SU-DHL-6 (cell line): ENCODE data around the gene SGPP2.

Experiments used
- H2AFZ ChIP-seq: fragments of 200-600 bp; sonication (generic); 2 replicates; pipeline ENCODE4 v1.6.1; 2014; ENCODE audit warnings: low read depth, mild to moderate bottlenecking, moderate library complexity, mixed read lengths, antibody characterized with exemption, low read length; ENCODE audit not compliant: severe bottlenecking
- H3F3A ChIP-seq: fragments of 200-600 bp; shearing (Covaris generic); 2 replicates; pipeline ENCODE4 v1.6.0; 2016; ENCODE audit warnings: antibody characterized with exemption, mild to moderate bottlenecking; ENCODE audit not compliant: insufficient read depth
- H3K27ac ChIP-seq: fragments of 200-600 bp; sonication (generic); 2 replicates; pipeline ENCODE4 v1.5.1; 2016; ENCODE audit warnings: low read depth, mild to moderate bottlenecking, low read length, moderate library complexity, mixed read lengths
- H3K27me3 ChIP-seq: fragments of 200-600 bp; sonication (generic), shearing (Covaris generic); 2 replicates; pipeline ENCODE4 v1.6.0; 2014; ENCODE audit warnings: mild to moderate bottlenecking, low read length
- H3K36me3 ChIP-seq: fragments of 200-600 bp; sonication (generic); 2 replicates; pipeline ENCODE4 v1.6.1; 2014; ENCODE audit warnings: mild to moderate bottlenecking, low read length, mixed read lengths
- H3K4me2 ChIP-seq: fragments of 300-600, 200-600 bp; shearing (Covaris generic), sonication (generic); 2 replicates; pipeline ENCODE4 v1.6.0; 2014; ENCODE audit warnings: low read length, low read depth, mild to moderate bottlenecking; ENCODE audit not compliant: poor library complexity, severe bottlenecking
- H3K4me3 ChIP-seq: fragments of 200-600 bp; sonication (generic); 2 replicates; pipeline ENCODE4 v1.5.1; 2014; ENCODE audit warnings: antibody characterized with exemption, low read length, mild to moderate bottlenecking, mixed read lengths; ENCODE audit not compliant: insufficient read depth, poor library complexity, severe bottlenecking
- H3K79me2 ChIP-seq: fragments of 200-600 bp; sonication (generic); 2 replicates; pipeline ENCODE4 v1.6.1; 2014; ENCODE audit warnings: mild to moderate bottlenecking, low read length, moderate library complexity; ENCODE audit not compliant: insufficient read depth
- H3K9ac ChIP-seq: fragments of 200-600 bp; sonication (generic); 2 replicates; pipeline ENCODE4 v1.7.0; 2014; ENCODE audit warnings: mild to moderate bottlenecking, low read length
- H3K9me2 ChIP-seq: fragments of 200-600 bp; sonication (generic); replicated peaks from 2 replicates; pipeline ENCODE4 v1.6.1; 2014; ENCODE audit warnings: low read length; ENCODE audit not compliant: insufficient read depth
- H3K9me3 ChIP-seq: fragments of 200-600 bp; sonication (generic); 2 replicates; pipeline ENCODE4 v1.6.1; 2014; ENCODE audit warnings: low read length, mixed read lengths; ENCODE audit not compliant: insufficient read depth
- H4K20me1 ChIP-seq: fragments of 200-600 bp; sonication (generic); 2 replicates; pipeline ENCODE4 v1.6.1; 2014; ENCODE audit warnings: low read depth, mild to moderate bottlenecking, antibody characterized with exemption, low read length, moderate library complexity, mixed read lengths
- CTCF ChIP-seq: fragments of 200-600 bp; sonication (generic); IDR thresholded peaks from one replicate; pipeline ENCODE4 v1.5.1; 2017; ENCODE audit warnings: antibody characterized with exemption, mild to moderate bottlenecking, low read length, moderate library complexity; ENCODE audit not compliant: insufficient read depth, poor library complexity, severe bottlenecking
- EZH2phosphoT487 ChIP-seq: fragments of 200-600 bp; sonication (generic), shearing (Covaris generic); conservative IDR thresholded peaks from 2 replicates; pipeline ENCODE4 v1.6.1; 2018; ENCODE audit warnings: mild to moderate bottlenecking, antibody characterized with exemption, low read length, moderate library complexity, mixed read lengths

The SGPP2 gene

GRCh38 chr2:222604749-222605515 lies 180.6 kb downstream of the SGPP2 start:
- H3K4me3 ChIP-seq: no peak overlapping the region
- no peak overlapping the region for H3K9ac ChIP-seq
- H4K20me1 ChIP-seq: no peaks in the 10 kb centered on the region
- H3K79me2 ChIP-seq: 0 out of 2 replicates have a peak, but pooled peaks cover 2% of the 10 kb centered on the region
- H3K27ac ChIP-seq: no peak overlapping the region
- H3K9me3 ChIP-seq: no peaks in the 10 kb centered on the region
- 0 out of 2 replicates have a peak, but pooled peaks cover 7% of the 10 kb centered on the region for H3F3A ChIP-seq
- no peak overlapping the region for H3K4me2 ChIP-seq
- peaks cover 19% of the 10 kb centered on the region; the same call in 1 of the 2 replicates for H3K36me3 ChIP-seq
- no peaks in the 10 kb centered on the region for H3K9me2 ChIP-seq
- H2AFZ ChIP-seq: no peak overlapping the region
- no peak for TF ChIP-seq CTCF
- TF ChIP-seq EZH2phosphoT487: no peak
- no peaks in the 10 kb centered on the region for H3K27me3 ChIP-seq

- no peak overlapping the region for H3K27ac ChIP-seq
- TF ChIP-seq EZH2phosphoT487: no peak
- TF ChIP-seq CTCF: no peak
- no peak overlapping the region for H3K4me3 ChIP-seq
- H3K9me3 ChIP-seq: no peaks in the 10 kb centered on the region
- no peak overlapping the region for H3K4me2 ChIP-seq
- H3K9me2 ChIP-seq: no peaks in the 10 kb centered on the region
- H2AFZ ChIP-seq: no peak overlapping the region
- H3F3A ChIP-seq: 0 out of 2 replicates have a peak, but pooled peaks cover 7% of the 10 kb centered on the region
- H3K79me2 ChIP-seq: peaks cover 5% of the 10 kb centered on the region; the same call in 1 of the 2 replicates
- no peaks in the 10 kb centered on the region for H4K20me1 ChIP-seq
- no peak overlapping the region for H3K9ac ChIP-seq
- H3K27me3 ChIP-seq: no peaks in the 10 kb centered on the region
- H3K36me3 ChIP-seq: peaks cover 17% of the 10 kb centered on the region; the same call in 1 of the 2 replicates
Observed at GRCh38 chr2:222606306-222606705, 182.0 kb downstream of the SGPP2 start.

GRCh38 chr2:222608081-222608480 lies 183.7 kb downstream of the SGPP2 start:
- no peak overlapping the region for H3K27ac ChIP-seq
- TF ChIP-seq CTCF: no peak
- no peak for TF ChIP-seq EZH2phosphoT487
- H3K27me3 ChIP-seq: no peaks in the 10 kb centered on the region
- H3K9ac ChIP-seq: no peak overlapping the region
- H3K4me3 ChIP-seq: no peak overlapping the region
- 0 out of 2 replicates have a peak, but pooled peaks cover 7% of the 10 kb centered on the region for H3F3A ChIP-seq
- peaks cover 3% of the 10 kb centered on the region; the same call in 1 of the 2 replicates for H3K79me2 ChIP-seq
- no peak overlapping the region for H3K4me2 ChIP-seq
- H3K9me3 ChIP-seq: no peaks in the 10 kb centered on the region
- peaks cover 25% of the 10 kb centered on the region; the same call in 1 of the 2 replicates for H3K36me3 ChIP-seq
- H4K20me1 ChIP-seq: no peaks in the 10 kb centered on the region
- no peak overlapping the region for H2AFZ ChIP-seq
- H3K9me2 ChIP-seq: no peaks in the 10 kb centered on the region
